SU-DHL-6 (cell line): ENCODE data around the gene FAU.

Experiments
- EZH2phosphoT487 ChIP-seq: fragments of 200-600 bp; sonication (generic), shearing (Covaris generic); conservative IDR thresholded peaks from 2 replicates; pipeline ENCODE4 v1.6.1; 2018; ENCODE audit warnings: mild to moderate bottlenecking, antibody characterized with exemption, low read length, moderate library complexity, mixed read lengths
- TF ChIP-seq, protein P1 (sequence below): fragments of 200-600 bp; sonication (generic); IDR thresholded peaks from one replicate; pipeline ENCODE4 v1.5.1; 2017; ENCODE audit warnings: antibody characterized with exemption, mild to moderate bottlenecking, low read length, moderate library complexity; ENCODE audit not compliant: insufficient read depth, poor library complexity, severe bottlenecking

- TF ChIP-seq, protein P1, sequence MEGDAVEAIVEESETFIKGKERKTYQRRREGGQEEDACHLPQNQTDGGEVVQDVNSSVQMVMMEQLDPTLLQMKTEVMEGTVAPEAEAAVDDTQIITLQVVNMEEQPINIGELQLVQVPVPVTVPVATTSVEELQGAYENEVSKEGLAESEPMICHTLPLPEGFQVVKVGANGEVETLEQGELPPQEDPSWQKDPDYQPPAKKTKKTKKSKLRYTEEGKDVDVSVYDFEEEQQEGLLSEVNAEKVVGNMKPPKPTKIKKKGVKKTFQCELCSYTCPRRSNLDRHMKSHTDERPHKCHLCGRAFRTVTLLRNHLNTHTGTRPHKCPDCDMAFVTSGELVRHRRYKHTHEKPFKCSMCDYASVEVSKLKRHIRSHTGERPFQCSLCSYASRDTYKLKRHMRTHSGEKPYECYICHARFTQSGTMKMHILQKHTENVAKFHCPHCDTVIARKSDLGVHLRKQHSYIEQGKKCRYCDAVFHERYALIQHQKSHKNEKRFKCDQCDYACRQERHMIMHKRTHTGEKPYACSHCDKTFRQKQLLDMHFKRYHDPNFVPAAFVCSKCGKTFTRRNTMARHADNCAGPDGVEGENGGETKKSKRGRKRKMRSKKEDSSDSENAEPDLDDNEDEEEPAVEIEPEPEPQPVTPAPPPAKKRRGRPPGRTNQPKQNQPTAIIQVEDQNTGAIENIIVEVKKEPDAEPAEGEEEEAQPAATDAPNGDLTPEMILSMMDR = no peak
- no peak for TF ChIP-seq EZH2phosphoT487
Observed at GRCh38 chr11:65108469-65109123, 13.3 kb downstream of the FAU start.
